Fibroblast of skin of right quadriceps (primary cell): ENCODE measurements around the gene HMG20A.

Experiments used
- DNase-seq: peaks from one replicate; pipeline ENCODE4 v3.0.0-alpha.2; 2013

HMG20A gene

DNA sequence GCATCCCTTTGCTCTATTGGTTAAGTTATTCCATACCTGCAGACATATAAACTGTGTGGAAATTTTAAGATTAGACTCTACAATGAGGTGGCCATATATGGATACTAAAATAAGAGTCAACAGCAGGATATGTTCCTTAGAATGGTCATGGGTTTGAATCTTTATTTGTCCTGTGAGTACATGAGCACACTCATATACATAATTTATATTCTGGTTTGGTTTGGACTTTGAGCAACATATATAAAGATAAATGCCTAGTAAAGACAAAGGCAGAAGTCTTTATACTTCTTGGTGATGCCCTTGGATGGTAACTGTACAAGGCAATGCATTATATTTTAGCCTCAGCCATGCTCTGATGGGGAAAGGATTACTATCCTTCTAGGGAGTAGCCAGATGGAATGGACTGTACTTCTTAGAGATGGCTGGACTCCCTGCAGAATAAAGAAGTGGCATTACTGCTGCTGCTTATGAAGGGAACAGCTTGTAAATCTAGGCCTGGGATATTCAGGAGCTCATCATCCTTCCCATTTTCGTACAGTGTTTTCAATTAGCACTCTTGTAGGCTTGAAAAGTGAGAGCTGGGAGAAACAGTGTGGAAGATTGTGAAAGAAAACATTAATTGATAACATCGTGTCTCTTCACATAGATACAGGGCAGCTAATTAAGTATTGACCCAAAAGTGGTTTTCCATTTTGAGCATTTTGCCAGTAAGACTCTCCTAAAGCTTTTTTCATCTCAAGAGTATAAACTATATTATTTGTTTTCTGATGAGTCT, 60.4 kb downstream of the HMG20A start:
- no peak for DNase-seq

GRCh38 chr15:77481670-77482069, 61.0 kb downstream of the HMG20A start:
- DNase-seq = peak; percentile 83

- peak; percentile 88 for DNase-seq
Measured at GRCh38 chr15:77482570-77482969, 61.9 kb downstream of the HMG20A start.

DNA sequence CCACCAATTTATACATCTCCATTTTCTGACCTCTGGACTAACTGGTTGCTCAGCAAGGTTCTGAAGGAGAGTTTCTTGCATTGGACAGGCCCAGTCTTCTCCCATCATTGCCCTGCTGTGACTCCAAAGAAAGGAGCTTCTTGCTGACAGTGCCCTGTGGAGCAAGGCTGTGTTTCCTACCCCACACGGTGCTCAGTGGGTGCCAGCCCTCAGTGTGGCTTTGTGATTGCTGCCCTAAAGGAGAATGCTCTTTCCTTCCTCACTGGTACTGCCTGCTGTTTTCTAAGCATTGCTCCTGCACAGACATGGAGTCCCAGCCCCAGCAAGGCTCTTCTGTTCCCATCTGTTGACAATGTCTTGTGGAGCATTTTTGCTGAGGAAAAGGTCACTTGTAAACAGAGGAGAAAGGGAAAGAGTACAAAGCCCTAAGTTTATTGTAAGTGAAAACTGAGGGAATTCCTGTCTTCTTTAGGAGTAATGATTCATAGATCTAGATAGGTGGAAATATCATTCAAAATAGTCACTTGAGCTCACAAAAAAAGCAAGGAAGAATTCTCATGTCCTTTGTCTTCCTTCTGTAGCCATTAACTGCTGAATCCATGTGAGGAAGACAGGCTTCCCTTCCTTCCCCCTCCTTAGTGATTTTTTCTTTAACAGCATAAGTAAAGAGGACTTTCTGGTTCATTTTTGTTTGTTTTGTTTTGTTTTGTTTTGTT, 62.9 kb downstream of the HMG20A start:
- DNase-seq = peak; percentile 25

- DNase-seq = no peak
Measured at GRCh38 chr15:77484994-77485393, 64.3 kb downstream of the HMG20A start.

- no peak for DNase-seq
Measured at GRCh38 chr15:77486542-77487468, 66.1 kb downstream of the HMG20A start.

DNA sequence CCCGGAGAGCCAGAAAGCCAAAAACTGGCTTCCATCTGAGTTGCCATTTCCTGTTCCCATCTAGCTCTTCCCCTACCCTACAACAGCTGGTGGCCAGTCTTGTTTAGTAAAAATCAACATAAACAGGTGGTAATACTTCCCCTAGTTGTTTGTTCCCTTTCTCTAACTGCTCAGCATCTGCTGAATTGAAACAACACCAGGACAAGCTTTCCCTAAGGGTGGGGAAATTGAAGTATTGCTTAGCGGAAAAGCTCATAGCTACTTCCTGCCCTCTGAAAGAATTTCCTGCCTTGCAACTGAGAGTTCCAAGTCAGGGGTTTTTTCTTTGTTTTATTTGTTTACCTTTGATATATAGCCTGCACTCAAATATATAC, 66.8 kb downstream of the HMG20A start:
- no peak for DNase-seq

DNA sequence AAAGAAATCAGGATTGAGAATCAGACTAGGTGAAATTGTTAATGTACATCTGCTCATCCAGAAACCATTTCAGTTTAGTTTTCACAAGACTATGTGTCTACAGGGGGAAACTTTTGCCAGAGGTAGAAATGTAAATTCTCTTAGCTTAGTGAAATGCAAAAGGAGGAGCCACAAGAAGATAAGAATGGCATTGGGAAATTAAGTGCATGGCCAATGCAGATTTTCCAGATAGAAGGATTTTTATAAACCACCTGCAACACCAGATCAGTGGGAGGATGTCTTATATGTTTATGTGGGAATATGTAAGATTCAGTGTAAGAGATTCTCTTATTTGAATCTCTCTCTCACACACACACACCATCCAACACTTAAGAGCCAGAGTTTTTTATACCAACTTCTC, 67.2 kb downstream of the HMG20A start:
- no peak for DNase-seq

DNA sequence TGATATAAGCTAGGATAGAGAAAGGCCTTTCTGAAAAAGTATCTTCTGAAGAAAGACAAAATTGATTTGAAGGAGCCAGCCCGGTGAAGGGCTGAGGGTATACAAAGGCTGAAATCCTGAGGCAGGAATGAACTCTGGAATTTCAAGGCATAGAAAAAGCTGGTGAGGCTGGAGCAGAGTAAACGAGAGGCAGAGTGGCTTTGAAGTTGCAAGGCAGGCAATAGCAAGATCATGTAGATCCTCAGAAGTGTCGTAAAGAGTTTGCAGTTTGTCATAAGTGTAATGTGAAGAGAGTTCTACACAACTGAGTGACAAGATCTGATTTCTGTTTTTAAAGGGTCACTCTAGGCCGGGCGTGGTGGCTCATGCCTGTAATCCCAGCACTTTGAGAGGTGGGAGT, 69.0 kb downstream of the HMG20A start:
- no peak for DNase-seq

- DNase-seq = peak; percentile 69
Measured at GRCh38 chr15:77493324-77493907, 72.7 kb downstream of the HMG20A start.

- no peak for DNase-seq
Measured at GRCh38 chr15:77494073-77494867, 73.6 kb downstream of the HMG20A start.

- DNase-seq = no peak
Measured at GRCh38 chr15:77494964-77495363, 74.3 kb downstream of the HMG20A start.

DNA sequence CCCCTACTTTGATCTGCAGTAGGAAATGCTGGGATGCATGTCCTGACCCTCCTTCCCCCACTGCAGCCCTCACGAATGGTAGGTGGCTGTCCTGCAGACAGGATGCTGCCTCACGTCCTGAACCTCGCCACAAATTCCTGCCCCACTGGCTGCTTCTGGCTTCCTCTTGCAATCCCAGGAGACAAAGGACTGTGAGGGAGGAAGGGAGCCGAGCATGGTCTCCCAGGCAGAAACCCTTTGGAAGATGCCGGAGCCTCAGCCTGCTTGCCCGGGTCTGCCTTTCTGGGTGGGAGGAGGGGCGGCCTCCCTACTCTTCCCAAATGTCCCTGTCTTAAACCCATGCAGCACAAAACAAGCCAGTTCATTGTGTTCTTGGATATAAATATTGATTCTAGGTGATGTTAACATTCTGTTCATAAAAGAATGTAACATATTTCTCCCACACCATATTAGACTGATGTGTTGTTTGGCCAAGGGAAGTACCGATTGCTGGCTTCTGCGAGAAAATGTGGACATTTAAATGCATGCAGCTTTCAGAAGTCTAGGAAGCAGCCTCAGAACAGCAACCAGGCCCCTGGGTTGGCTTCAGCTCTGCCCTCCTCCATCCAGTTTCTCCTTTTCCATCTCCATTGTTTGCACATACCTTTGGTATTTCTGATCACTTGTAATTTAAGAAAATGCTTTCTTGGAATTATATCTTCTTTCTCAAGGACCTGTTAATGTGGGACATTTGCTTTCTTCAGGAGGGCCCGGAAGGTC, 75.3 kb downstream of the HMG20A start:
- peak; percentile 68 for DNase-seq

- DNase-seq = peak; percentile 98
Measured at GRCh38 chr15:77496715-77497109, 76.0 kb downstream of the HMG20A start.

- DNase-seq = peak; percentile 61
Measured at GRCh38 chr15:77497110-77497737, 76.5 kb downstream of the HMG20A start.

- peak; percentile 55 for DNase-seq
Measured at GRCh38 chr15:77497942-77498361, 77.3 kb downstream of the HMG20A start.

GRCh38 chr15:77499087-77499760, 78.5 kb downstream of the HMG20A start:
- no peak for DNase-seq

DNA sequence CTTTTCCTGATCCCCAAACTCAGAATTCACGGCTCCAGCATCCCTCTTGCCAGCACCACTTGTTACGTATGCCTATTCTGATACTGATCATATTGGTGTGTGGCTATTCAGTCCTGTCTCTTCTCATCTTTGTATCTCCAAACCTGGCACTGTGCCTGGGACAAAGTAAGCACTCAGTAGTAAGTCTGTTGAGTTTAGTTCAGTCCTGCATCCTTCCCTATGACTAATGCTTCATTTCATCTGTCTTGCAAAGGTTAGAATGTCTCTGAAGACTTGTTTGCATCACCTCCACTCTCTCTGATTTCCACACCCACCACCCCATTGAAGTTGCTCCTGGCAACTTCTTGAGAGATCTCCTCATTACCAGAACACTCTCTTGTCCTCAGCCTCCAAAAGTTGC, 80.3 kb downstream of the HMG20A start:
- DNase-seq = peak; percentile 70

GRCh38 chr15:77502379-77503095, 81.8 kb downstream of the HMG20A start:
- DNase-seq = no peak
